IPS-NIHi7 (cell line): ENCODE measurements around the gene FAM83B.

Experiments used
- DNase-seq: peaks from one replicate; pipeline ENCODE4 v3.0.0; 2012; ENCODE audit warnings: mixed read lengths; ENCODE audit errors: extremely low spot score

The FAM83B gene

GRCh38 chr6:54980511-54981275, 134.1 kb downstream of the FAM83B start:
- no peak for DNase-seq

- no peak for DNase-seq
Observed at GRCh38 chr6:54981276-54981609, 134.7 kb downstream of the FAM83B start.

GRCh38 chr6:54981647-54982046, 135.1 kb downstream of the FAM83B start:
- no peak for DNase-seq

GRCh38 chr6:54987633-54988290, 141.2 kb downstream of the FAM83B start:
- DNase-seq, result no peak

GRCh38 chr6:54988576-54988975, 142.0 kb downstream of the FAM83B start:
- DNase-seq, result no peak

GRCh38 chr6:54990001-54990400, 143.4 kb downstream of the FAM83B start:
- DNase-seq, result no peak
